GM12878 (cell line): ENCODE results near the gene TRIM32.

Source experiments
- CTCF ChIP-seq, 3 experiments: IDR thresholded peaks in 2 of 3; conservative IDR thresholded peaks in 1 of 3; 2 replicates each; pipeline ENCODE4 v1.5.1; 2011; ENCODE audit warnings: low read depth in 3 of 3, low read length in 3 of 3, mild to moderate bottlenecking in 3 of 3, control low read depth in 2 of 3, moderate library complexity in 2 of 3, inconsistent platforms in 1 of 3, mixed read lengths in 1 of 3; ENCODE audit not compliant: control insufficient read depth in 2 of 3, insufficient read depth in 1 of 3; ENCODE audit errors: extremely low read depth in 1 of 3
- RBBP5 ChIP-seq: fragments of 200-600 bp; sonication (generic); conservative IDR thresholded peaks from 2 replicates; pipeline ENCODE4 v1.6.1; 2016

DNA sequence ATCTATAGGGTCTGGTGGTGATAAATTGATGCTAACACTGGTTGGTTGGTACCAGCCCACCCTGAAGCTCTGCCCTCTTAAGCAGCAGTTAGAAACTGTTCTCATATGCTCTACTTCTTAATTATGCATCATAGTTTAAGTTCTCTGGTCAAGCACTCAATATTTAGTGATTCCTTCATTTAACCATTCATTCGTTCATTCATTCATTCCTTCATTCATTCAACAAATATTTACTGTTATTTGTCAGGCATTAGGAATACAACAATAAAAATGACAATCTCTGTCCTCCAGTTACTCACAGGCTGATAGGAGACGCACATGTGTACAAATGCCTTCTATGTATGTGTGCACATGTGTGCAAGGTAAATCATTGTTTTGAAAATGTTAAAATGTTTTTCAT, 54.6 kb downstream of the TRIM32 start:
- TF ChIP-seq RBBP5: no peak
- TF ChIP-seq CTCF (IDR thresholded peaks at IDR 0.05 in 2 of 3, conservative IDR thresholded peaks at IDR 0.05 in 1 of 3; ENCODE audit: control insufficient read depth in 2 of 3, extremely low read depth in 1 of 3, insufficient read depth in 1 of 3, low read depth in 3 of 3, low read length in 3 of 3): no peak
